NCI-H146 treated with DMSO at 0.1 percent for 48 hours (cell line): ENCODE results near the gene MYO7A.

Experiments
- DNase-seq: peaks from one replicate; lab custom pipeline; 2025; ENCODE audit not compliant: unreplicated experiment; lab: John Stamatoyannopoulos, UW

The MYO7A gene

DNA sequence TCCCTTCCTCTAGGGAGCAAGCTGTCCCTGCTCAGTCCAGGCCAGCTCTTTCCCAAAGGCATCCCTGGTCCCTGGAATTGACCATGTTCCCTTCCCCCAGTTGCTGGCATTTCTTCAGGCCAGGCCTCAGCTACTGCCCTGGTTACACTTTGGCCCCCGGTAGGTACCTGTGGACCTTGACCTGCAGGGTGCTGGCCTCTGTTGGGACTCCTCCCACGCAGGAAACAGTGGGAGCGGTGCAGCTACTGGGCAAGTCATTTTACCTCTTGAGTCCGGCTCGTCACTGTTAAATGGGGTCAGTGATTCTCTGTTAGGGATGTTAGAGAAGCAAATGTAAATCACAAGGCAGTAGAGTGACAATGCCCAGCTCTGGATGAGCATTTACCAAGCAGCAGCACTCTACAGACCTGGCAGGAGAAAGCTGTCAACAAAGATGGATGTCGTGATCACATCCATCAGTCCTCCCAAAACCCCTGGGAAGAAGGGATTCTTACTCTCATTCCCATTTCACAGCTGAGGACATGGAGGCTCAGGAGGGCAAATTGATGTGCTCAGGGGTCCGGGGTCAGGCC is 16.9 kb downstream of the MYO7A start:
- DNase-seq: no peak

DNA sequence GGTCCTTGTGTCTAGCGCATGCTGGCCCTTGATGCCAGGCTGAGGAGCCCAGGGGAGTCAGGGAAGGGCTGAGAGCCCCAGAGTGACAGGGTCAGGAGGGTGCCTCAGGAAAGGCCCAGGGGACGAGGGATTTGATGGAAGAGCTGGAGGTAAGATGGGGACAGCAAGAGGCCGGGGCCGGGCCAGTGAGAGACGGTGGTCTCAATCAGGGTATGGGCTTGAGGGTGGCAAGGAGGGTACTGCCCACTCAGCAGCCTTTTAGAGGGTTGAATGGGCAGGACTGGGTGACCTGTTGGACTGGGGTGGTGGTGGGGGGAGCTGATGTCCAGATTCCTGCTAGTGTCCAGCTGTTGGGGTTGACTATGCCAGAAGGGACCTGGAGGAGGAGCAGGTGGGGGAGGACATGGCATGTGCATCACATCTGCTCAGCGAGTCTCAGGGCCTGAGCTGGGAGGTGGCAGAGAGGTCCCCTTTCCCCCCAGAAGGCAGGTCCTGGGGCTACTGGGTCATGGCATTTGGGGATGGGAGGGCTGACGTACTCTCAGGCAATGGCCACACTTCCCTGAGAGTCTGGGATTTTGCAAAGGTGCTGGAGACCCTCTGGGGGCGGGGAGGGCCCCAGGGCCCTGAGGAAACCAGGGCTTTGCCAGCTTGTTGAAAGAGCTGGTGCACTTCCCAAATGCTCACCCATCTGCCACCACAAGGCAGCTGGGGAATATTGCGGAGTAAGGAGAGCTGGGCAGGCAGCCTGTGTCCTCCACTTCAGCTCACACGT is 18.4 kb downstream of the MYO7A start:
- no peak for DNase-seq

DNA sequence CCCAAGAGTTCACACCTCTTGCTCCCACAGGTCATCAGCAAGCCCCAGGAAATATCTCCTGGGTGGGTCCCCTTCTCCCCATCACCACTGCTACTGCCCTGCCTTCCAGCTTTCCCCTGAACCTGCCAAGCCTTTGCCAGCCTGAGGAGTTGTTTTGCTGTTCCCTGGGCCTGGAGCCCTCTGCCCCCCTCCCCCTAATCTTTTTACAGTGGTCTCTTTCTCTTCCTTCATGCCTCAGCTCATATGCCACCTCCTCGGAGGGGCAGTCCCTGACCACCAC is 18.9 kb downstream of the MYO7A start:
- no peak for DNase-seq

DNA sequence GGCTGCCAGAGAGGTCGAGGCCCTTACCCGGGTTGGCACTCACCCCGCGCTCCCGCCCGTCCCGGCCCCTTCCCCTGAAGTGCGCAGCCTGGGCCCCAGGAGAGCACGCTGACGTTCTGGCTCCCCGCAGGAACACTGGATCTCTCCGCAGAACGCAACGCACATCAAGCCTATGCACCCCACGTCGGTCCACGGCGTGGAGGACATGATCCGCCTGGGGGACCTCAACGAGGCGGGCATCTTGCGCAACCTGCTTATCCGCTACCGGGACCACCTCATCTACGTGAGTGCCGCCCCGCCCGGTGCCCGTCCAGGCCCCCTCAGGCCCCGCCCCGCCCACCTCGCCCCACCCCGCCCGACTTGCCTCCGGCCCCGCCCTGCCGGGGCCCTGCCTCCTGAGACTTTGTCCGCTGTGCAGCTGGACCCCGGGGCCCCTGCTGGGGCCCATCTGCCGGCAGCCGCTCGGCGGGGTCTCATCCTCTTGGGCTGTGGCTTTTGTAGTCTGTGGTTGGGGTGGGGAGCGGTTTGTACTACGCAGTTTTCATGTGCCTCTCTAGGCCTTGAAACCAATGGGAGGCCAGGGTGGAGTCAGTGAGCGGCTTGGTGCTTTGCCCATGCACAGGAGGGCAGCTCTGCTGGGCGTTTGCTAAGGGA is 19.7 kb downstream of the MYO7A start:
- peak; percentile 71 for DNase-seq

DNA sequence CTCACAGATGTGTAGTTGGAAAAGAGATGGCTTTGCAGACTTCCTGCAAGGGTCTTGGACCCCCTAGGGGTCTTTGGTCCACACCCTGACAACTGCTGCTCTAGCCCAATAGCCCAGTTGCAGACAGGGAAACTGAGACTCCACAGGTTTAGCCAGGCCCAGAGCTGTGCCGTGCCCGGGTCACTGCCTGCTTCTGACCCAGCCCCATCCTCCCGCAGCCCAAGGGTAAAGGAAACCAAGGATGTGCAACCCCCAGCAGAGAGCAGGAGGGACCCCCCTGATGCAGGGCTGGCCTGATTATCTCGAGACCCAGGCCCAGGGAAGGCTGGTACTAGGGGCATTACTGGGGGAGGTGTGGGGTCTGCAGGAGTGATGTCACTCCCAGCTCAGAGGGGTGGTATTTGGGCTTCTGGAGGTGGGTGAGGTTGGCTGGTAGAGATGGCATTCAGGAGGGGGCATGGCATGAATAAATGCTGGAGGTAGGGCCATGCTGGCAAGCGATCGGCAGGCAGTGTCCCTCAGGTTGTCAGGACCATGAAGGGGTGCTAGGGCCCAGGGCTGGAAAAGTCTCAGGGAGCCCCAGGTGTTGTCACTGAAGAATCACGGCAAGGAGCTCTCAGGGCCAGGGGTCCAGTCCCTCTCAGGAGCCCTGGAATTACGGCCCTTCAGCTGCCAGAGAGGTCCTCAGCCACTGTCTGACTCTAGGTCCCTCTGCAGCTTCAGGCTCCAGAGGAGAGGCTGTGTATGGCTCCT is 21.1 kb downstream of the MYO7A start:
- no peak for DNase-seq

DNA sequence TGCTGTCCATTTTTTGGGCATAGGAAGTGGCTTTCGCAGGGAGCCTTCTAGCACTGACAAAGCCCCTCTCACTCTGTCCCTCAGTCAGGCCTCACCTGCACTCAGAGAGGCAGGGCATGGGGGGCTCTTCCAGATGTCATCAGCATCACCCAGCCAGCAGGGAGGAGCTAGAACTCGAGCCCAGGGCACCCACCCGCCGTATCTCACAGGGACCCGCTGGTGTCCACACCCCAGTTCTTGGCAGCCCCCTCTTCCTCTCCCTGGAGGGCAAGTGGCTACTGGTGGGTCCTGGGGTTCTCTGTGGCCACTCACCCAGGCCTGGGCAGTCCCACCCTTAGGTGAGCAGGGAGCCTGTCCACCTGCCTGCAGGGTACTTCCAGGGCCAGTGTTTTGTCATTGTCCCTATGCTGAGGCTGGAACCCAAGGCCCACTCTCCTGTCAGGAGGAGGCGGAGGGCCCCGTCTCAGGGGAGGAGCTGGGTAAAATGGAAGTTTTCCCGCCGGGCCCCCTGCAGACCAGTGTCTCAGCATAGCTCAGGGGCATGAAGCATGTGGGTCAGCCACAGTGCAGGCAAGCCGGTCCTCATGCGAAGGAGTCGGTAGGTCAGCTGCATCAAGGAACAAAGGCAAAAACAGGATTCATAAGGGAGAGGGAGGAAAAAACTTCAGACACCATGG is 21.8 kb downstream of the MYO7A start:
- no peak for DNase-seq

DNA sequence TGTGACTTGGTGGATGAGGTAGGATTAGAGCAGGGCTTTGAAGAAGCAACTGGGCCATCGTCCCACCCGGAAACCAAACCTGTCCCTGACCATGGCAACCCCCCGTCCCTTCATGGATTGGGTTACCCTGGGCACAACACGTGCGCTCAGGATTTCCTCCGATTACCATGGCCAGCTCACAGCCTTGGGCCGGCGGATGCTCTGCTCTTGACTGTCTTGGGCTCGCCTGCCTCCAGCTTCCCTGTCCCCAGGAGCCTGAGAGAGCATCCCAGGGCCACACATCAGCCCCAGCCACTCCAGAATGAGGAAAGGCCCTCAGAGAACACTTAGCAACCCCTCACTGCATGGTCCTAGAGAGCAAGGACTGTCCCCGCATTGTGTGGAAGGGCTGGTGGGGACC is 22.8 kb downstream of the MYO7A start:
- DNase-seq: no peak

DNA sequence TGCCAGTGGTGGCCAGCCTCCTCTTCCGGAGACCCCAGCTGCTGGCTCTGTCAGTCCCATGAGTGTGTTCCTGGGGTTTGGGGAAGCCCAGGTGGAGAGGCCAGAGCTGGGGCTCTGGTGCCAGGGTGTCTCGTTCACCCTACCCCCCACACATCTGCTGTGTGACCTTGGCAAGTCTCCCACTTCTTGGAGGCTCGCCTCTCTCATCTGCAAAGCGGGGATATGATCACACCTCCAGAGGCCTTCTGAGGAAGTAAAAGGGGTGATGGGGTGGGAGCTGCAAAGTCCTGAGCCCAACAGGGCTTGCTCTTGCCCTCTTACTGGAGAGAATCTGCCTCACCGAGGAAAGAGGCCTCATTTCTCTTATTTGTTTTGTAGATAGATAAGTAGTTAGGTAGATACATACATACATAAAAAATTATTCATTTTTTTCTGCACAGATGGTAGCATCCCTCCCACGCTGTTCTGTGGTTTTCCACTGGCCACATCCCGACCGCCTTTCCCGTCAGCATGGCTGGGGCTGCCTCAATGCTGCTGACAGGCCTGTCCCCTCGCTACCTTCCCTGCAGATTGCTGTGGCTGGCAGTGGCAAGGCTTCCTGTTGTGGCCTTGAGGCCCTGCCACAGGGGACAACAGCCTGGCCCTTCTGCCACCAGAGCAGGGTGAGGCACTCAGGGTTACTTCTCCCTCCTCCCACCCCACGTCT is 23.9 kb downstream of the MYO7A start:
- DNase-seq: no peak

DNA sequence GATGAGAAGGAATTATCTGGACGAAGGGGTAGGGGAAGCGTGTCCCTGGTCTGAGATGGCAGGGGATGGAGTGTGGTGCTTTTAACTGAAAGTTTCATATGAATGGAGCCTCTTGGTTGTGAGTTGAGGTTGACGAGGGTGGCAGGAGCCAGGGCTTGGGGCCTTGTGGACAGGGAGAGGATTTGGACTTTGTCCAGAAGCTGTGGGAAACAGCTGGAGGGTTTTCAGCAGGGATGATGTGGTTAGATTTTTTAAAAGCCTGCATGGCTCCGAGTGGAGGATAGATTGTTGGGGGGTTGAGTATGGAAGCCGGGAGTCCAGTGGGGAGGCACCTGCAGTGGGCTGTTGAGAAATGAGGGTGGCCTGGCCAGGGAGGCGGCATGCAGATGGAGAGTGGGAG is 24.8 kb downstream of the MYO7A start:
- DNase-seq: no peak

DNA sequence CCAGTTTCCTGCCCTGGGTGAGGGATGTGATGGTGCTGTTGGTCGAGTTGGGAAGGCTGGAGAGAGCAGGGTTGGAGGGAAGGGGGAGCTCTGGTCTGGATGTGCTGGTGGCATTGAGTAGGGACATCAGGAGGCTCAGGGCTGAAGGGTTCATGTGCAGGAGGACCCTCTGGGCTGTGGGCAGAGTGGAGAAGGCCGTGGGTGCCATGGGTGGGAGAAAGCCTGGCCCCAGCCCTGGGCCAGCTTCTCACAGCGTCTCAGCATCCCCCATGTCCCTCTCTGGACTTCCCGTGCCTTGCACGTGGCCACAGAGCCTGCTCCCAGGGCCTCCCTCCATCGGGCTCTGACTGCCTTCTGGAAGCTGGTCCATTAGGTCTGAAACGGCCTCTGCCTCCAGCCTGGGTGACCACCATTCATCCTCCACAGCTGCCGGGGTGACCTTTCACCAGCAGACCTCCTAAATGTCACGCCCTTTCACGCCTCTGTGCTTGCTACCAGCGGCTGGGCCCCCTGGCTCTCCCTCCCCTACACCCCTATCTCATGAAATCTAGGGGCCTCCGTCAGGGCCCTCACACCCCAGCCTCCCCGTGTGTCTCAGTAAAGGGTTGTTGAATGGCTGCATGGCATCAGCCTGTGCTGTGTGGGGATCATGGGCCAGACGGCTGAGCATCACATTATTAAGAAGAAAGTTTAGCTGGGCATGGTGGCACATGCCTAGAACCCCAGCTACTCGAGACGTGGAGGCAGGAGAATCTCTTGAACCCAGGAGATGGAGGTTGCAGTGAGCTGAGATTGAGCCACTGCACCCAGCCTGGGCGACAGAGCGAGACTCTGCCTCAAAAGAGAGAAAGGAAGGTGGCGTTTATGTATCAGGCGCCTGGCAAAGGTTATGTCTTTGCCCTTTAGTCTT is 25.5 kb downstream of the MYO7A start:
- DNase-seq: no peak

DNA sequence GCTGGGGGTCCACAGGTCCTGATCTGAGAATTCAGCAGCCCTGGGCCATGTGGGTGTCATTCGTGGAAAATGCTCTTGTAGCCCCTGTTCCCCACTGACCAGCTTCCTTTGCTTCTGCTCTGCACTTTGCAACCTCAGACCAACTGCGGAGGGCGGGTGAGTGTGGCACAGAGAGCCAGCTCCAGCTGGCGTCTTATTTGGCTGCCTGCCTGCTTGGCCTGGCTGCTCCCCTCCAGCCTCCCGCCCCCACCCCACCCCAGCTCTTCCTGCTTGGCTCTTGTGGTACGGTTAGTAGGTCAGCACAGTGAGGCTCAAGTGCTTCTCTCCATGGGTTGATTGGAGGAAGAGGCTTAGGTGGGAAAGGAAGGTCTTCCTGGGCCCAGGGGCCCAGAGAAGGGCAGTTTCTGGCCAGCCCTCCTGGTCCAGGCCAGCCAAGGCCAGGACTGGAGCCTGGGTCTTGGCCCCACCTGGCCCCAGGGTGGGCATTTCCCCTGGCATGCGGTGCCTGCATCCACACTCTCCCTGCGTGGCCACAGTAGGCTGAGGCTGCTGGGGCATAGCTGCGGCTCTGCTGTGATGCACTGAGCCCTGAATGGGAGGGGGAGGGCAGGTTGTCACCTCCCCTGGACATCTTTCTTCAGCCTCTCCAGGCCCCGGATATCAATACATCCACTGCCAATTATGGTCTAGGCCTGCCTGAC is 26.5 kb downstream of the MYO7A start:
- no peak for DNase-seq

DNA sequence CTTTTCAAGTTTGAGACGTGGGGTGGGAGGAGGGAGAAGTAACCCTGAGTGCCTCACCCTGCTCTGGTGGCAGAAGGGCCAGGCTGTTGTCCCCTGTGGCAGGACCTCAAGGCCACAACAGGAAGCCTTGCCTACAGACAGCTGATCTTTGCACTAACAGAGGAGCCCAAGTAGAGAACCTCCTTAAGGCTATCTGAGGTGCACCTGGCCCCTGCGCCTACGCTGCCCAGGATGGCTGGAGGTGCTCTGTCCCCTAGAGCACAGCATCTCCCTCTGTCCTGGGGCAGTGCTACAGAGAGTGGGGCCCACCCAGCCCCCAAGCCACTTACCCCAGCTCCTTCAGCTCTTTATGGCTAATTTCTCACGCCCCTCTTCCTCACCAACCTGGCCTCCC is 27.0 kb downstream of the MYO7A start:
- DNase-seq: no peak

DNA sequence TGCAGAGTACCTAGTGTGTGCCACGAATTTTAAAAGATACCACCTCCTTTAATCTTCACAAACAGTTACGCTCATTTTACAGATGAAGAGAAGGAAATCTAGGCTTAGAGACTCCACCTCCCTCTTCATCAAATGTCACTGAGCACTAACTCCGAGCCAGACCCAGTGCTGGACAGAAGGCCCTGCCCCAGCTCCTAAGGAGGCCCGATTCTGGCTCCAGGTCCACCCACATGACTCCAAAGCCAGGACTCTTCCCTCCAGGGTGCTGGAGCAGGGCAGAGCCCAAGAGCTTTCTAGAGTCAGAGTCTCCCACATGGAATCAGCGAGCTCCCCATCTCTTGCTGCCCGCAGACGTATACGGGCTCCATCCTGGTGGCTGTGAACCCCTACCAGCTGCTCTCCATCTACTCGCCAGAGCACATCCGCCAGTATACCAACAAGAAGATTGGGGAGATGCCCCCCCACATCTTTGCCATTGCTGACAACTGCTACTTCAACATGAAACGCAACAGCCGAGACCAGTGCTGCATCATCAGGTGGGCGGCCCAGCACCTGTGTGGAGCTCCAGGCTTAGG is 27.6 kb downstream of the MYO7A start:
- DNase-seq: no peak

DNA sequence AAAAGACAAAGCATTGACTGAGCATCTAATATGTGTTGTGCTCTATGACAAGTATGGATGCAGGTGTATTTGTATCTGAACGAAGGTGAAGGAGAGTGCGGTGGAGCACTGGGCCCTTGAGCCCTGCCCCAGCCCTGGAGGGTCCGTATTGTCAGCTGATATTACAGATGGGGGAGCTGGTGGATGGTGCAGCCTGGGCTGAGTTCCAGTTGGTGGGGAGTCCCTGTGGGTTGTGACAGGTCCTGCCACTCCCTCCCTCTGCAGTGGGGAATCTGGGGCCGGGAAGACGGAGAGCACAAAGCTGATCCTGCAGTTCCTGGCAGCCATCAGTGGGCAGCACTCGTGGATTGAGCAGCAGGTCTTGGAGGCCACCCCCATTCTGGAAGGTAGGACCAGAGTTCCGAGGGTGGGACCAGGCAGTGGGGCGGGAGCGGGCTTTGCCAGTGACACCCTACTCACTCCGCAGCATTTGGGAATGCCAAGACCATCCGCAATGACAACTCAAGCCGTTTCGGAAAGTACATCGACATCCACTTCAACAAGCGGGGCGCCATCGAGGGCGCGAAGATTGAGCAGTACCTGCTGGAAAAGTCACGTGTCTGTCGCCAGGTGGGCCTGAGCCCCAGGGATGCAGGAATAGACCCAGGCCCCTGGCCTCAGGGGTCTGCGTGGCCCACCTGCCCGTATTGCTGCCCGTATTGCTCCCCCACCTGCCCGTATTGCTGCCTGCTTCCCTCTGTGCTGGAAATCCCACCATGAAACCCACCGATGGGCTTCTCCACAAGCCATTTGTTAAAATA is 28.6 kb downstream of the MYO7A start:
- no peak for DNase-seq

DNA sequence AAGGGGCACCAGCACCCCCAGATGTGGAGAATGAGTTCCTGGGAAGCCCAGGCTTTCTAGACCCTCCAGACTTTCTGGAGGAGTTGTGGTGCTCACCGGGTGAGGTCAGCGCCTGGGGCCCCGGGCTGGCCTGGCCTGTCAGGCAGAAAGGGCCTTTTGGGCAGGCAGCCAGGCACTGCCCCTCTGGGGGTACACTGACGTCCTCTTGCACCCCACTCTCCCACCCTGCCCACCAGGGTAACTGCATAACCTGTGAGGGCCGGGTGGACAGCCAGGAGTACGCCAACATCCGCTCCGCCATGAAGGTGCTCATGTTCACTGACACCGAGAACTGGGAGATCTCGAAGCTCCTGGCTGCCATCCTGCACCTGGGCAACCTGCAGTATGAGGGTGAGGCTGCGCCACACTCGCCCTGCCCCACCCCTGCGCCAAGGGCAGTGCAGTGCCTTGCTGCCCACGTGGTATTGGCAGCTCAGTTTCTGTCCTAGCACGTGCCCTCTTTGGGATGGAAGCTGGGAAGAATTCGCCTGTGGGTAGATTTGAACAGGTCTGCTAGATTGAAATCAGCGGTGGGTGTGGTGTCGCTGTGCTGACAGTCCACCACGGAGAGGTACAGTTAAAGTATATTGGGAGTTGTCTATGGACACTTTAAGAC is 30.1 kb downstream of the MYO7A start:
- no peak for DNase-seq

DNA sequence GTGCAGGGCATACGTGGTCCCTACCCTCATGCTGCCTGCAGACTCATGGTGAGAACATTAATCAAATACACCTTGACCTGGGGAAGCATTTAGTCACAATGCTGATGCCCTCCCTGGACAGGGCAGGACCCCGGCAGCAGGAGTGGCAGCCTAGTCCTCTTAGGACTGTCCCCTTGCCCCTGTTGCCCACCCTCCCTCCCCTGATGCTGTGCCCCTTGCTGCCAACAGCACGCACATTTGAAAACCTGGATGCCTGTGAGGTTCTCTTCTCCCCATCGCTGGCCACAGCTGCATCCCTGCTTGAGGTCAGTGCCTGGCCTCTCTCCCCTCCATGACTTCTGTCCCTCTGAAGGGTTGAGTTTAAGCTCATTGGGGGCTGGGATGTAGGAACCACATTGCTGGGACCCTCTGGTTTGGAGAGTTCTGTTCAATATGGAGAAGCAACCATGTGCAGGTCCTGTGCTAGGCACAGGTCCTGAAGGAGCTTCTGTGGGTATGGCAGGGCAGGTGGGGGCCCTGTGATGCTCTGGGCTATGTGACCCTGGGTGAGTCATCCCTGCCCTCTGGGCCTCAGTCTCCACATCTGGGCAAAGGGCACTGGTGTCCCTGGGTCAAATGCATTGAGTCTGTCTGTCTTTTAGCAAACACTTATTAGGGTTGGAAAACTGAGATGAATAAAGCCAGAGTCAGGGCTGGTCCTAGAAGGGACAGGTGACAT is 31.3 kb downstream of the MYO7A start:
- DNase-seq: no peak

DNA sequence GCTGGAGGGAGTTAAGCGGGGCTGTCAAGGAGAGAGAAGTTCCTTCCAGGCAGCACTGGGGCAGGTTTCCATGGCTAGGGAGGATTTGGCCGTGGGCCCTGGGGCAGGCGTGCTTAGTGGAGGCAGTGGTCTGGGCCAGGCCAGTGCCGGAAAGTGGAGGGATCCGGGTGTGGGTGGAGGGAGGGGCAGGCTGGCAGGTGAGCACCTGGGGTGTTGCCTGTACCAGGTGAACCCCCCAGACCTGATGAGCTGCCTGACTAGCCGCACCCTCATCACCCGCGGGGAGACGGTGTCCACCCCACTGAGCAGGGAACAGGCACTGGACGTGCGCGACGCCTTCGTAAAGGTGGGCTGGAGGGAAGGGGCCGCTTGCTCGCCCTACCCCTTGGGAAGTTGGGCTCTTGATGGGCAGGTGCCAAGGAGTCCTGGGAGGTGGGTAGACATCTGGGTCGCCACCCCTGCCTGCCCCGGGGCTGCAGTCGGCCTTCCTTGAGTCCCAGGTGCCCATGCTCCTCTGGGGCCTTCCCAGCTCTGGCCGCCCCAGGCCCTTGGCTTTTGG is 32.0 kb downstream of the MYO7A start:
- DNase-seq: no peak
